Ammon's horn (tissue), 1 donor: ENCODE measurements around the gene ADD1.

Experiments used
- DNase-seq: peaks from one replicate; pipeline ENCODE4 v3.0.0-alpha.2; 2016; ENCODE audit warnings: low spot score

ADD1 gene

GRCh38 chr4:2963966-2964471 is 120.4 kb downstream of the ADD1 start:
- DNase-seq = peak; percentile 57

DNA sequence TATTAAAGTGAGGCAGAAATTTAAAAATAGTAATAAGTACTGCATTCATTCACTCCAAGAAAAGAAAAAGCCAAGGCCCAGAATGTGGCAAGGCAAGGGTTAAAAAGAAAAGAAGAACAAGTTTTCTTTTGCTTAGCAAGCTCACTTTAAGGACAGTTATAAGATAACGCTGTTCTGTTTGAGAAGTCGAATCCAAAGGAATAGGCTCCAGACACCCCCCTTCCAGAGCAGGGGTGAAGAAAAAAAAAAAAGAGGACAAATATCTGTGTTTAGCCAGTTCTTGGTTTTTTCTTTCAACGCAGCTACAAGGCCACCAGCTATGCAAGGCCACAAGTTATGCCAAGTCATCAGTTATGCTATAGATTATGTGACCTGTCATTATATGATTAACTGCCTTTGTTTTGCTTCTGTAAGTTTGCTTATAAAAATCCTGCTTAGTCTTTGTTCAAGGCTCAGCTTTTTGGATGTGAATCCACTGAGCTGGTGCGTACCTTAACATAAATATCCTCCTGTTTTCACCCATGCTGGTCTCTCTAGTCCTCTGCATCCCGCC is 121.1 kb downstream of the ADD1 start:
- DNase-seq = no peak

DNA sequence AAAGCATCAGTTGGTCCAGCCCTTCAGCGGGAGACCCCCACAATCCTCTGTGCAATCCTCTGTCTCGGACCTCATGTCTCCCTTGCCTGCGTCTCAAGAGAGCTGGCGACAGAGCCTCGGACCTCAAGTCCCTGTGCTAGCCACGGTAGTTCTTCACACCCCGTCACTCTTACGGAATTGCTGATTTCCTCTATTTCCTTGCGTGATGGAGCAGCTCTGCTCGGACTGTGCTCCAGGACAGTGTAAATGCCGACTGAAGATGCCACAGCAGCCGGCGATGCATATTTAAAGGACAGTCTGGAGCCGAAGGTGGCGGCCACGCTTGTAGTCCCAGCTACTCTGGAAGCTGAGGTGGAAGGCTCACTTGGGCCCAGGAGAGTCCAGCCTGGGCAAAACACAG is 121.6 kb downstream of the ADD1 start:
- no peak for DNase-seq

DNA sequence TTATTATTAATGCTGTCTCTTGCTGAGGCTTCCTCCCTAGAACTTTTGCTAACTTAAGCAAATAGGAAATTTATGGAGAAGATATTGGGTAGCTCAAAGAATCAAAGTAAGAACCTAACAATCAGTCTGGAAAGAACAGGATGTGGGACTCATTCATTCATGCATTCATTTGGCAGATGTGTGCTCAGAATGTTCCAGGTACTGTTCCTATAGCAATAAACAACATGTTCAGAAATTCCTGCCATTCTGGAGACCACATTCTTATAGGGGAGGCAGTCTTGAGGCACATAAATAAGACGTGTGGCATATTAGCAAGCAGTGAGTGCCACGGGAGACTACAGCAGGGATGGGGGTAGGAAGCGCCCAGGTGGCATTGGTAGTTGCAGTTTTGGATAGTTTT is 124.7 kb downstream of the ADD1 start:
- no peak for DNase-seq

DNA sequence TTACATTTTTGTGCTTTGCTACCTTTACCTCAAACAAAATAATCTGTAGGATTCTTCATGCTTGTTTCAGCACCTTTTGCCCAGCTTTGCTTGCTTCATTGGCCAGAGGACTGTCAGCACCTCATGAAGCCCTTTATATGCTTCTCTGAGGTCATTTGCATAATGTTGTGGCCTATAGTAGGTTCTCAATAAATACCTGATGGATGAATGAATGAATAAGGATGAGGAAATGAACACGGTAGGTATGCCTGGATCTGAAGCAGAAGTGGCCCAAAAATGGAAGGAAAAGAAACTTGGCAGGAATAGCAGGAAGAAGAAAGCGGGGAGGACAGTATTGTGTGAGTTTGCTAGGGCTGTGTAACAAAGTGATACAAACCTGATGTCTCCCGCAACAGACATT is 127.6 kb downstream of the ADD1 start:
- DNase-seq = no peak

DNA sequence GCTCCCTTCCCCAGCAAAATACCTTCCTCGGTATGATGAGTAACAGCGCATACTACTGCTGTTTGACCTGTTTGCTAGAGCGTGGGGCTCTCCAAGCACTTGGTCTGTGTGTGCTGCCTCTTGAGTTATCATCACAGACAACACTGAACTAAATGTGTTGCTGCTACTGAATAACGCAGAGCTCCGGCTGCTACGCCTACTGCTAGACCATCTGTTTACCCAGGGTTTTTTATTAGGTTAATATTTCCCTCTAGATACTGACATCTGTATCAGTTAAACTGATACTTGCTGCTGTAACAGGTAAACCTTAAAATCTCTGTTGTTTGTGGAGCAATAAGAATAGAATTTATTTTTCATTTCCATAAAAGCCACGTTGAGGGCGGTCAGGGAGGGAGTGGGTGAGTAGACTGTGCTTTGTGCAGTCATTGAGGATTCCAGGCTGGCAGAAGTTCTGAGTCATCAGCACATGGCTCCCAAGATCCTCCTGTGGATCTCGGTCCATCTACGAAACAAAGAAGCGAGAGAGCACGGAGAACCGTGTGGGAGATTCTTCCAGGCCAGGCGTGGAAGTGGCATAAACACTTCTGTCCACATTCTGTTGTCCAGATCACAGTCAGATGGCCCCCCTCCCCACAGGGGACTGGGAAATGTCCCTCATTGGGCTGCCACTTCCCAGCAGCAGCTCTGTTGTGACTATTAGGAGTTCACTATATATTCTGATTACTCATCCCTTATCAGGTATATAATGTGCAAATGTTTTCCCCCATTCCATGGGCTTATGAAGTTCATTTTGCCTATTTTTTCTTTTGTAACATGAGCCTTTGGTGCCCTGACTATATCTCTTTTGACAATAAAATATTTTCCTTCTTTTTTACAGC is 133.8 kb downstream of the ADD1 start:
- DNase-seq = peak; percentile 71
